ENCODE results near the gene OSM.

- TF ChIP-seq CTCF (conservative IDR thresholded peaks at IDR 0.05; ENCODE audit: low read depth, low read length) = no peak
- no peak for TF ChIP-seq EZH2phosphoT487 (IDR thresholded peaks at IDR 0.05; ENCODE audit: borderline replicate concordance, low read length)
- TF ChIP-seq EZH2 (IDR thresholded peaks at IDR 0.05; ENCODE audit: low read length, unreplicated experiment) = no peak
These were observed 15.9 kb downstream of the OSM start for GRCh38 chr22:30250661-30251267.
